Smooth muscle cell (in vitro differentiated cells): Measurements from ENCODE around the gene DHX32. TPM values are rescaled to one million over a fixed set of nuclear protein-coding genes. Genes with fewer than 3 reads are reported as not detected.

Experiments used
- DNase-seq: peaks from one replicate; lab custom pipeline; 2025; ENCODE audit not compliant: unreplicated experiment; lab: John Stamatoyannopoulos, UW
- H2AFZ ChIP-seq: fragments of 200-600 bp; sonication (generic); 2 replicates; pipeline ENCODE4 v1.6.0; 2016; ENCODE audit warnings: antibody characterized with exemption, low read depth, mild to moderate bottlenecking
- H3F3A ChIP-seq: fragments of 200-600 bp; sonication (generic); 2 replicates; pipeline ENCODE4 v1.6.0; 2017; ENCODE audit warnings: antibody characterized with exemption, low read depth
- H3K27ac ChIP-seq: fragments of 200-600 bp; sonication (generic); 2 replicates; pipeline ENCODE4 v1.5.1; 2016; ENCODE audit warnings: low read depth, mild to moderate bottlenecking
- H3K27me3 ChIP-seq: fragments of 200-600 bp; sonication (generic); 2 replicates; pipeline ENCODE4 v1.6.1; 2016; ENCODE audit warnings: low read depth, mild to moderate bottlenecking
- H3K36me3 ChIP-seq: fragments of 200-600 bp; sonication (generic); 2 replicates; pipeline ENCODE4 v1.5.1; 2016; ENCODE audit warnings: low read depth
- H3K4me1 ChIP-seq: fragments of 200-600 bp; sonication (generic); 2 replicates; pipeline ENCODE4 v1.5.1; 2016; ENCODE audit warnings: low read depth
- H3K4me2 ChIP-seq: fragments of 200-600 bp; sonication (generic); 2 replicates; pipeline ENCODE4 v1.6.0; 2016; ENCODE audit warnings: mild to moderate bottlenecking
- H3K4me3 ChIP-seq: fragments of 200-600 bp; sonication (generic); 2 replicates; pipeline ENCODE4 v1.5.1; 2016; ENCODE audit warnings: mild to moderate bottlenecking
- H3K79me2 ChIP-seq: fragments of 200-600 bp; sonication (generic); 2 replicates; pipeline ENCODE4 v1.6.0; 2016; ENCODE audit warnings: low read depth, mild to moderate bottlenecking
- H3K9ac ChIP-seq: fragments of 200-600 bp; sonication (generic); 2 replicates; pipeline ENCODE4 v1.6.0; 2016; ENCODE audit warnings: low read depth
- H3K9me3 ChIP-seq: fragments of 200-600 bp; sonication (generic); replicated peaks from 2 replicates; pipeline ENCODE4 v1.5.1; 2016; ENCODE audit warnings: low read depth
- H4K20me1 ChIP-seq: fragments of 200-600 bp; sonication (generic); 2 replicates; pipeline ENCODE4 v1.6.0; 2016; ENCODE audit warnings: low read depth
- CTCF ChIP-seq: fragments of 200-600 bp; sonication (generic); IDR thresholded peaks from 2 replicates; pipeline ENCODE4 v1.5.1; 2017; ENCODE audit warnings: borderline replicate concordance, mild to moderate bottlenecking, antibody characterized with exemption; ENCODE audit not compliant: insufficient read depth, poor library complexity, severe bottlenecking
- WGBS: methylation state at CpG from one replicate; pipeline ENCODE4 v1.1.7; 2016; ENCODE audit warnings: low lambda C conversion rate; 5-methylcytosine and 5-hydroxymethylcytosine counted together
- polyA plus RNA-seq: library from polyadenylated mRNA; unstranded; fragments of >200 nt; fragmentation: Nextera tagmentation; extraction: Ambion mirVana; gene quantifications from 2 replicates; pipeline ENCODE4 v1.2.1, GENCODE V29; 2016
- total RNA-seq: library from RNA; depleted of rRNA; stranded (reverse); fragments of >200 nt; gene quantifications from 2 replicates; pipeline ENCODE4 v1.2.3, GENCODE V29; 2014

The DHX32 gene
- total and polyA plus RNA-seq, 2 experiments from 2014 or later = 31.8 to 56.1 TPM

- Histone ChIP-seq H3K9me3 (no peaks in the 10 kb centered on the region), H3K4me1 (no peaks in the 10 kb centered on the region), H3K27me3 (no peaks in the 10 kb centered on the region), H2AFZ (no peak overlapping the region), H3K9ac (no peak overlapping the region), H3K4me3 (no peak overlapping the region), H3K4me2 (no peak overlapping the region), H4K20me1 (no peaks in the 10 kb centered on the region), H3K36me3 (peaks cover 22% of the 10 kb centered on the region), H3K27ac (no peak overlapping the region), H3F3A (no peaks in the 10 kb centered on the region), H3K79me2 (no peaks in the 10 kb centered on the region)
- WGBS = 100% methylated on average over 1 of the region's 1 CpG
- DNase-seq = no peak
- no peak for TF ChIP-seq CTCF
These were observed 73.0 kb downstream of the DHX32 start for GRCh38 chr10:125808047-125808446.

GRCh38 chr10:125802739-125803138 is 78.4 kb downstream of the DHX32 start:
- Histone ChIP-seq H2AFZ (no peak overlapping the region), H3K36me3 (peaks cover 9% of the 10 kb centered on the region), H3F3A (no peaks in the 10 kb centered on the region), H3K9me3 (no peaks in the 10 kb centered on the region), H3K27ac (no peak overlapping the region), H3K79me2 (no peaks in the 10 kb centered on the region), H3K27me3 (no peaks in the 10 kb centered on the region), H3K4me3 (no peak overlapping the region), H3K4me1 (no peaks in the 10 kb centered on the region), H3K4me2 (no peak overlapping the region), H4K20me1 (peaks cover 12% of the 10 kb centered on the region), H3K9ac (no peak overlapping the region)
- TF ChIP-seq CTCF = no peak
- 89% methylated on average over 7 of the region's 7 CpGs for WGBS
- DNase-seq = no peak

- Histone ChIP-seq H2AFZ (no peak overlapping the region), H3K4me2 (no peak overlapping the region), H4K20me1 (peaks cover 12% of the 10 kb centered on the region), H3K27ac (no peak overlapping the region), H3K36me3 (peaks cover 5% of the 10 kb centered on the region), H3K27me3 (no peaks in the 10 kb centered on the region), H3K79me2 (no peaks in the 10 kb centered on the region), H3F3A (no peaks in the 10 kb centered on the region), H3K4me3 (no peak overlapping the region), H3K9ac (no peak overlapping the region), H3K9me3 (no peaks in the 10 kb centered on the region), H3K4me1 (no peaks in the 10 kb centered on the region)
- 94% methylated on average over 5 of the region's 5 CpGs for WGBS
- DNase-seq = no peak
- TF ChIP-seq CTCF = no peak
These were observed 79.0 kb downstream of the DHX32 start for GRCh38 chr10:125802131-125802530.

GRCh38 chr10:125801574-125801973 is 79.5 kb downstream of the DHX32 start:
- no peak overlapping the region for H3K9ac ChIP-seq
- no peaks in the 10 kb centered on the region for H3F3A ChIP-seq
- DNase-seq = no peak
- no peak overlapping the region for H2AFZ ChIP-seq
- H3K36me3 ChIP-seq = no peaks in the 10 kb centered on the region
- no peaks in the 10 kb centered on the region for H3K9me3 ChIP-seq
- 89% methylated on average over 1 of the region's 1 CpG for WGBS
- H4K20me1 ChIP-seq = peaks cover 12% of the 10 kb centered on the region
- no peak for TF ChIP-seq CTCF
- H3K4me3 ChIP-seq = no peak overlapping the region
- H3K79me2 ChIP-seq = no peaks in the 10 kb centered on the region
- H3K27me3 ChIP-seq = no peaks in the 10 kb centered on the region
- no peaks in the 10 kb centered on the region for H3K4me1 ChIP-seq
- H3K27ac ChIP-seq = no peak overlapping the region
- no peak overlapping the region for H3K4me2 ChIP-seq
